ENCODE data around the gene ADAT3. TPM values are rescaled to one million over a fixed set of nuclear protein-coding genes. Genes with fewer than 3 reads are reported as not detected.

The ADAT3 gene
- total and polyA plus RNA-seq, 2 donors (not counting 1 experiment from before 2014, with no cell fraction given) = 0.42 to 1.7 TPM

DNA sequence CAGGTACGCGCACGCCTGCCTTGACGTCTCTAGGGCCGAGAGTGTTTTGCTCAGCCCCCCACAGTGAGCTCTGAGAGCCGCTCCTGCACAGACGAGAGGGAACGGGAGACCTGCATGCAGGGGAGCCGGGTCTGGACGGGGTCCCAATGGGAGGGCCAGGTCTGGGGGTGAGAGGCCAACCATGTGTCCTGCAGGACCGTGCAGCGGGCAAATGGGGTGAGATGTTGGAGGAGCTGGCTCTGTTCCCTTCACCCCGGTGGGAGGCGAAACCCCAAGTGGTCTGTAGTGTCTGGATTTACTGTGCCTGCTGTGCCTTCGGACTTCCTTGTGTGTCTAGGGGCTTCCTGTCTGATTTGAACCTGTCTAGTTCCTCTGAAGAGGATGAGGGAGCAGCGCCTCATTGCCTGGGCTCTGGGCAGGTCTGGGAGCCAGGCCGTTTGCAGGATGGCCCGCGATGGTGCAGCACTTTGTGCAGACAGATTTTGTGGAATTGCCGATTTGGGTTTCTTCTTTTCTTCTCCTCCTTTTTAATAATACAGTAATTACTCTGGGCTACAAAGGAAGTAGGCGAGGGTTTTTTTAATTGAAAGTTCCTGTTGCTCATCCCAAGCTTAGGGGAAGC is 37.8 kb downstream of the ADAT3 start:
- peak overlapping the region; percentile 28 for H3K27ac ChIP-seq (ENCODE audit: insufficient read depth, low read length)
- no peaks in the 10 kb centered on the region for H4K20me1 ChIP-seq (ENCODE audit: control insufficient read depth, extremely low read depth, insufficient read depth, low read length)
- no peaks in the 10 kb centered on the region for H3K9me3 ChIP-seq (ENCODE audit: control insufficient read depth, insufficient read depth, low read depth, low read length)
- peak overlapping the region; percentile 96 for H3K4me2 ChIP-seq (ENCODE audit: extremely low read depth, insufficient read depth, low read length)
- H3K4me1 ChIP-seq (ENCODE audit: control insufficient read depth, extremely low read depth, insufficient read depth, low read length) = peaks cover 13% of the 10 kb centered on the region
- no peaks in the 10 kb centered on the region for H3K36me3 ChIP-seq (ENCODE audit: control insufficient read depth, insufficient read depth, low read length)
- peak overlapping the region; percentile 42 for H3K9ac ChIP-seq (ENCODE audit: insufficient read depth, low read length)
- H3K4me3 ChIP-seq (replicated peaks in 1 of 4; ENCODE audit: control extremely low read depth in 1 of 4, insufficient read depth in 1 of 4, low read depth in 3 of 4, low read length in 4 of 4) = peak overlapping the region; percentile 76 to 87 (median 84)
- TF ChIP-seq EZH2 (IDR thresholded peaks at IDR 0.05; ENCODE audit: low read length, missing control alignments) (no peak), CTCF (conservative IDR thresholded peaks at IDR 0.05 in 1 of 2, IDR thresholded peaks at IDR 0.05 in 1 of 2; ENCODE audit: low read depth in 1 of 2, low read length in 2 of 2) (no peak)
- H2AFZ ChIP-seq (ENCODE audit: low read length) = no peak overlapping the region
- DNase-seq (ENCODE audit: low read depth in 2 of 2) = peak in 1 of 2 donors; percentile 6
- H3K79me2 ChIP-seq (ENCODE audit: control insufficient read depth, insufficient read depth, low read length) = peaks cover 58% of the 10 kb centered on the region
- H3K27me3 ChIP-seq (ENCODE audit: control insufficient read depth, insufficient read depth, low read length) = no peaks in the 10 kb centered on the region

GRCh38 chr19:1943661-1944087 is 38.5 kb downstream of the ADAT3 start:
- Histone ChIP-seq H4K20me1 (ENCODE audit: control insufficient read depth, extremely low read depth, insufficient read depth, low read length) (no peaks in the 10 kb centered on the region), H3K27me3 (ENCODE audit: control insufficient read depth, insufficient read depth, low read length) (no peaks in the 10 kb centered on the region), H3K4me3 (replicated peaks in 1 of 4; ENCODE audit: control extremely low read depth in 1 of 4, insufficient read depth in 1 of 4, low read depth in 3 of 4, low read length in 4 of 4) (peak overlapping the region in 1 of 4 experiments; percentile 4), H3K27ac (ENCODE audit: insufficient read depth, low read length) (no peak overlapping the region), H3K4me1 (ENCODE audit: control insufficient read depth, extremely low read depth, insufficient read depth, low read length) (peaks cover 13% of the 10 kb centered on the region), H3K9me3 (ENCODE audit: control insufficient read depth, insufficient read depth, low read depth, low read length) (no peaks in the 10 kb centered on the region), H3K9ac (ENCODE audit: insufficient read depth, low read length) (no peak overlapping the region), H3K36me3 (ENCODE audit: control insufficient read depth, insufficient read depth, low read length) (no peaks in the 10 kb centered on the region), H2AFZ (ENCODE audit: low read length) (no peak overlapping the region), H3K4me2 (ENCODE audit: extremely low read depth, insufficient read depth, low read length) (no peak overlapping the region), H3K79me2 (ENCODE audit: control insufficient read depth, insufficient read depth, low read length) (peaks cover 61% of the 10 kb centered on the region)
- TF ChIP-seq CTCF (conservative IDR thresholded peaks at IDR 0.05 in 1 of 2, IDR thresholded peaks at IDR 0.05 in 1 of 2; ENCODE audit: low read depth in 1 of 2, low read length in 2 of 2) (no peak), EZH2 (IDR thresholded peaks at IDR 0.05; ENCODE audit: low read length, missing control alignments) (no peak)
- no peak for DNase-seq (ENCODE audit: low read depth in 2 of 2)

GRCh38 chr19:1944088-1944915 is 39.1 kb downstream of the ADAT3 start:
- Histone ChIP-seq H2AFZ (ENCODE audit: low read length) (no peak overlapping the region), H3K79me2 (ENCODE audit: control insufficient read depth, insufficient read depth, low read length) (peaks cover 67% of the 10 kb centered on the region), H4K20me1 (ENCODE audit: control insufficient read depth, extremely low read depth, insufficient read depth, low read length) (no peaks in the 10 kb centered on the region), H3K27me3 (ENCODE audit: control insufficient read depth, insufficient read depth, low read length) (no peaks in the 10 kb centered on the region), H3K36me3 (ENCODE audit: control insufficient read depth, insufficient read depth, low read length) (peaks cover under 1% of the 10 kb centered on the region), H3K9ac (ENCODE audit: insufficient read depth, low read length) (no peak overlapping the region), H3K4me2 (ENCODE audit: extremely low read depth, insufficient read depth, low read length) (no peak overlapping the region), H3K9me3 (ENCODE audit: control insufficient read depth, insufficient read depth, low read depth, low read length) (no peaks in the 10 kb centered on the region), H3K27ac (ENCODE audit: insufficient read depth, low read length) (no peak overlapping the region), H3K4me1 (ENCODE audit: control insufficient read depth, extremely low read depth, insufficient read depth, low read length) (peaks cover 13% of the 10 kb centered on the region), H3K4me3 (replicated peaks in 1 of 4; ENCODE audit: control extremely low read depth in 1 of 4, insufficient read depth in 1 of 4, low read depth in 3 of 4, low read length in 4 of 4) (no peak overlapping the region)
- TF ChIP-seq CTCF (conservative IDR thresholded peaks at IDR 0.05 in 1 of 2, IDR thresholded peaks at IDR 0.05 in 1 of 2; ENCODE audit: low read depth in 1 of 2, low read length in 2 of 2) (no peak), EZH2 (IDR thresholded peaks at IDR 0.05; ENCODE audit: low read length, missing control alignments) (no peak)
- DNase-seq (ENCODE audit: low read depth in 2 of 2) = no peak
